GM18870 (cell line): ENCODE data around the gene CDYL.
"Not testable (repeated sequence)": the region's sequence is repeated elsewhere in the genome, so short reads cannot be mapped to it uniquely, and the experiment has no call there.

Experiments used
- ATAC-seq: cut with Tn5 transposase; IDR thresholded peaks from one replicate; pipeline ENCODE4 v1.9.1; 2021; ENCODE audit warnings: moderate library complexity; ENCODE audit not compliant: unreplicated experiment

CDYL gene

GRCh38 chr6:4987432-4987831, 211.2 kb downstream of the CDYL start:
- ATAC-seq = no peak

GRCh38 chr6:4994741-4995140, 218.5 kb downstream of the CDYL start:
- no peak for ATAC-seq

DNA sequence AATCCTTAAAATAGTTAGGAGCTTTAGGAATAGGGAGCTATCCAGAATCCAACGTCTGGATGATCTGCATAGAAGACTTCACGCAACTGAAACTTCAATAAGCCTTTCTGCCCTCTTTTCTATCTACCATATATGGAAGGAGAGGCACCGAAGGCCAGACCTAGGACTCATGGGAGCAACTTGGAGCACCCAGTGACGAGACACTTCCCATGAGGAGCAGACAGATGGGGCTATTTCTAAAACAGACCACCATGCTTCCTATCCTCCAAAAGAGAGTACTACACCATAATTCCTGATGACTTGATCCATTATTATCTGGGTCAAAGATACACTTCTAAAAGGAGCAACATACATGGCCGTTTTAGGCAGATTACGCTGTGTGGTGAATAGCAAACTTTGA, 221.7 kb downstream of the CDYL start:
- ATAC-seq = no peak

- no peak for ATAC-seq
Observed at GRCh38 chr6:4999586-4999985, 223.4 kb downstream of the CDYL start.

- ATAC-seq = peak; percentile 94
Observed at GRCh38 chr6:5003604-5004372, 227.6 kb downstream of the CDYL start, which contains the start of gene RPP40. Gene RPP40 (minus strand): TSS chr6:5004037. CDS start chr6:5004002, 35 bp downstream.

- no peak for ATAC-seq
Observed at GRCh38 chr6:5004373-5005037, 228.3 kb downstream of the CDYL start.

GRCh38 chr6:5005038-5005433, 228.8 kb downstream of the CDYL start:
- ATAC-seq = not testable (repeated sequence)
